ENCODE data around the gene SLC2A3. TPM values are rescaled to one million over a fixed set of nuclear protein-coding genes. Genes with fewer than 3 reads are reported as not detected.
A peak's percentile ranks its signal among the peaks of the same experiment; 100 is the strongest.
"Not testable (repeated sequence)": the region's sequence is repeated elsewhere in the genome, so short reads cannot be mapped to it uniquely, and the experiment has no call there.

The SLC2A3 gene
- polyA plus RNA-seq, 3 donors, result 16.3 to 31.4 (median 25.3) TPM

GRCh38 chr12:7926068-7926666 lies 9.8 kb downstream of the SLC2A3 start:
- DNase-seq (ENCODE audit: extremely low read depth in 1 of 11, low read depth in 9 of 11, low spot score in 4 of 11), result not testable (repeated sequence)

GRCh38 chr12:7923241-7924236 lies 12.4 kb downstream of the SLC2A3 start:
- no peak for DNase-seq (ENCODE audit: extremely low read depth in 1 of 11, low read depth in 9 of 11, low spot score in 4 of 11)

GRCh38 chr12:7921181-7921580 lies 14.8 kb downstream of the SLC2A3 start:
- DNase-seq (ENCODE audit: extremely low read depth in 1 of 11, low read depth in 9 of 11, low spot score in 4 of 11), result not testable (repeated sequence)

GRCh38 chr12:7918268-7918590 lies 17.8 kb downstream of the SLC2A3 start:
- DNase-seq (ENCODE audit: extremely low read depth in 1 of 11, low read depth in 9 of 11, low spot score in 4 of 11), result not testable (repeated sequence)

- DNase-seq (ENCODE audit: extremely low read depth in 1 of 11, low read depth in 9 of 11, low spot score in 4 of 11), result no peak
Measured at GRCh38 chr12:7917392-7918267, 18.4 kb downstream of the SLC2A3 start.

- no peak for DNase-seq (ENCODE audit: extremely low read depth in 1 of 11, low read depth in 9 of 11, low spot score in 4 of 11)
Measured at GRCh38 chr12:7916936-7917335, 19.1 kb downstream of the SLC2A3 start.

GRCh38 chr12:7915661-7916403 lies 20.2 kb downstream of the SLC2A3 start:
- DNase-seq (ENCODE audit: extremely low read depth in 1 of 11, low read depth in 9 of 11, low spot score in 4 of 11), result no peak

GRCh38 chr12:7910106-7910505 lies 25.9 kb downstream of the SLC2A3 start:
- not testable (repeated sequence) for DNase-seq (ENCODE audit: extremely low read depth in 1 of 11, low read depth in 9 of 11, low spot score in 4 of 11)

- DNase-seq (ENCODE audit: extremely low read depth in 1 of 11, low read depth in 9 of 11, low spot score in 4 of 11), result no peak
Measured at GRCh38 chr12:7907009-7907408, 29.0 kb downstream of the SLC2A3 start.

- DNase-seq (ENCODE audit: extremely low read depth in 1 of 11, low read depth in 9 of 11, low spot score in 4 of 11), result not testable (repeated sequence)
Measured at GRCh38 chr12:7906303-7906702, 29.7 kb downstream of the SLC2A3 start.

GRCh38 chr12:7905600-7906125 lies 30.3 kb downstream of the SLC2A3 start:
- peak in 5 of 11 donors; percentile 44 to 67 (median 52) for DNase-seq (ENCODE audit: extremely low read depth in 1 of 11, low read depth in 9 of 11, low spot score in 4 of 11)

GRCh38 chr12:7905071-7905470 lies 30.9 kb downstream of the SLC2A3 start:
- peak in 4 of 11 donors; percentile 45 to 61 (median 52) for DNase-seq (ENCODE audit: extremely low read depth in 1 of 11, low read depth in 9 of 11, low spot score in 4 of 11)

GRCh38 chr12:7902416-7902815 lies 33.6 kb downstream of the SLC2A3 start:
- DNase-seq (ENCODE audit: extremely low read depth in 1 of 11, low read depth in 9 of 11, low spot score in 4 of 11), result not testable (repeated sequence)

GRCh38 chr12:7899755-7900154 lies 36.2 kb downstream of the SLC2A3 start:
- no peak for DNase-seq (ENCODE audit: extremely low read depth in 1 of 11, low read depth in 9 of 11, low spot score in 4 of 11)

GRCh38 chr12:7896726-7897125 lies 39.3 kb downstream of the SLC2A3 start:
- DNase-seq (ENCODE audit: extremely low read depth in 1 of 11, low read depth in 9 of 11, low spot score in 4 of 11), result not testable (repeated sequence)

GRCh38 chr12:7892186-7892980 lies 43.6 kb downstream of the SLC2A3 start:
- no peak for DNase-seq (ENCODE audit: extremely low read depth in 1 of 11, low read depth in 9 of 11, low spot score in 4 of 11)

GRCh38 chr12:7884689-7885088 lies 51.3 kb downstream of the SLC2A3 start:
- no peak for DNase-seq (ENCODE audit: extremely low read depth in 1 of 11, low read depth in 9 of 11, low spot score in 4 of 11)

GRCh38 chr12:7881736-7882120 lies 54.3 kb downstream of the SLC2A3 start:
- DNase-seq (ENCODE audit: extremely low read depth in 1 of 11, low read depth in 9 of 11, low spot score in 4 of 11), result not testable (repeated sequence)

Measured in renal cortex interstitium (tissue), 11 donors.